ENCODE measurements around the gene FLNB. TPM values are rescaled to one million over a fixed set of nuclear protein-coding genes. Genes with fewer than 3 reads are reported as not detected.

The FLNB gene
- polyA plus RNA-seq, 3 donors, result 168 to 173 (median 169) TPM

- peak in 10 of 11 donors; percentile 62 to 90 (median 78) for DNase-seq (ENCODE audit: extremely low read depth in 1 of 11, low read depth in 9 of 11, low spot score in 4 of 11)
Measured at GRCh38 chr3:58059349-58060321, 51.4 kb downstream of the FLNB start.

GRCh38 chr3:58062472-58062871, 54.2 kb downstream of the FLNB start:
- DNase-seq (ENCODE audit: extremely low read depth in 1 of 11, low read depth in 9 of 11, low spot score in 4 of 11), result peak in 4 of 11 donors; percentile 63 to 84 (median 76)

- DNase-seq (ENCODE audit: extremely low read depth in 1 of 11, low read depth in 9 of 11, low spot score in 4 of 11), result no peak
Measured at GRCh38 chr3:58063022-58063815, 55.0 kb downstream of the FLNB start.

- no peak for DNase-seq (ENCODE audit: extremely low read depth in 1 of 11, low read depth in 9 of 11, low spot score in 4 of 11)
Measured at GRCh38 chr3:58064923-58065638, 56.9 kb downstream of the FLNB start.

- no peak for DNase-seq (ENCODE audit: extremely low read depth in 1 of 11, low read depth in 9 of 11, low spot score in 4 of 11)
Measured at GRCh38 chr3:58065700-58066167, 57.5 kb downstream of the FLNB start.

- DNase-seq (ENCODE audit: extremely low read depth in 1 of 11, low read depth in 9 of 11, low spot score in 4 of 11), result no peak
Measured at GRCh38 chr3:58066842-58067241, 58.6 kb downstream of the FLNB start.

- DNase-seq (ENCODE audit: extremely low read depth in 1 of 11, low read depth in 9 of 11, low spot score in 4 of 11), result no peak
Measured at GRCh38 chr3:58068122-58068809, 60.0 kb downstream of the FLNB start.

GRCh38 chr3:58071480-58071971, 63.3 kb downstream of the FLNB start:
- no peak for DNase-seq (ENCODE audit: extremely low read depth in 1 of 11, low read depth in 9 of 11, low spot score in 4 of 11)

GRCh38 chr3:58072052-58072762, 64.0 kb downstream of the FLNB start:
- no peak for DNase-seq (ENCODE audit: extremely low read depth in 1 of 11, low read depth in 9 of 11, low spot score in 4 of 11)

GRCh38 chr3:58072763-58073130, 64.5 kb downstream of the FLNB start:
- DNase-seq (ENCODE audit: extremely low read depth in 1 of 11, low read depth in 9 of 11, low spot score in 4 of 11), result no peak

GRCh38 chr3:58073301-58074108, 65.3 kb downstream of the FLNB start:
- no peak for DNase-seq (ENCODE audit: extremely low read depth in 1 of 11, low read depth in 9 of 11, low spot score in 4 of 11)

- no peak for DNase-seq (ENCODE audit: extremely low read depth in 1 of 11, low read depth in 9 of 11, low spot score in 4 of 11)
Measured at GRCh38 chr3:58074116-58074715, 66.0 kb downstream of the FLNB start.

- no peak for DNase-seq (ENCODE audit: extremely low read depth in 1 of 11, low read depth in 9 of 11, low spot score in 4 of 11)
Measured at GRCh38 chr3:58074997-58075396, 66.8 kb downstream of the FLNB start.

GRCh38 chr3:58077596-58078285, 69.5 kb downstream of the FLNB start:
- no peak for DNase-seq (ENCODE audit: extremely low read depth in 1 of 11, low read depth in 9 of 11, low spot score in 4 of 11)

- no peak for DNase-seq (ENCODE audit: extremely low read depth in 1 of 11, low read depth in 9 of 11, low spot score in 4 of 11)
Measured at GRCh38 chr3:58078610-58079009, 70.4 kb downstream of the FLNB start.

- no peak for DNase-seq (ENCODE audit: extremely low read depth in 1 of 11, low read depth in 9 of 11, low spot score in 4 of 11)
Measured at GRCh38 chr3:58079773-58080172, 71.6 kb downstream of the FLNB start.

Measured in renal cortex interstitium (tissue), 11 donors.